Measurements from ENCODE around the gene TTC7B.

TTC7B gene

GRCh38 chr14:90678846-90679362 lies 137.3 kb downstream of the TTC7B start:
- Histone ChIP-seq H3K4me1 (ENCODE audit: insufficient read depth, insufficient read length) (peaks cover 3% of the 10 kb centered on the region), H3K36me3 (ENCODE audit: insufficient read depth, insufficient read length, low read length) (peaks cover 10% of the 10 kb centered on the region), H3K9ac (ENCODE audit: insufficient read length, low read depth) (no peak overlapping the region), H3K9me3 (ENCODE audit: insufficient read depth, low read length) (no peaks in the 10 kb centered on the region), H3K27me3 (ENCODE audit: insufficient read depth, insufficient read length) (no peaks in the 10 kb centered on the region), H3K4me3 (ENCODE audit: insufficient read length, low read depth) (no peak overlapping the region)
- DNase-seq (ENCODE audit: low read depth, low spot score): no peak
- no peak for TF ChIP-seq SUZ12 (IDR thresholded peaks at IDR 0.05; ENCODE audit: extremely low read depth, insufficient read depth, insufficient read length)
- no peak for TF ChIP-seq YY1 (IDR thresholded peaks at IDR 0.05; ENCODE audit: insufficient read depth, insufficient read length)
- TF ChIP-seq ZNF274 (IDR thresholded peaks at IDR 0.05; ENCODE audit: low read depth, low read length): no peak

- TF ChIP-seq SUZ12 (IDR thresholded peaks at IDR 0.05; ENCODE audit: extremely low read depth, insufficient read depth, insufficient read length): no peak
- TF ChIP-seq YY1 (IDR thresholded peaks at IDR 0.05; ENCODE audit: insufficient read depth, insufficient read length): no peak
- no peak for TF ChIP-seq ZNF274 (IDR thresholded peaks at IDR 0.05; ENCODE audit: low read depth, low read length)
- Histone ChIP-seq H3K27me3 (ENCODE audit: insufficient read depth, insufficient read length) (no peaks in the 10 kb centered on the region), H3K9me3 (ENCODE audit: insufficient read depth, low read length) (no peaks in the 10 kb centered on the region), H3K36me3 (ENCODE audit: insufficient read depth, insufficient read length, low read length) (peaks cover 10% of the 10 kb centered on the region), H3K9ac (ENCODE audit: insufficient read length, low read depth) (no peak overlapping the region), H3K4me3 (ENCODE audit: insufficient read length, low read depth) (no peak overlapping the region), H3K4me1 (ENCODE audit: insufficient read depth, insufficient read length) (peaks cover 3% of the 10 kb centered on the region)
- DNase-seq (ENCODE audit: low read depth, low spot score): no peak
Measured at GRCh38 chr14:90678420-90678819, 137.8 kb downstream of the TTC7B start.

- Histone ChIP-seq H3K9me3 (ENCODE audit: insufficient read depth, low read length) (no peaks in the 10 kb centered on the region), H3K36me3 (ENCODE audit: insufficient read depth, insufficient read length, low read length) (peaks cover 10% of the 10 kb centered on the region), H3K4me1 (ENCODE audit: insufficient read depth, insufficient read length) (peaks cover 3% of the 10 kb centered on the region), H3K4me3 (ENCODE audit: insufficient read length, low read depth) (no peak overlapping the region), H3K27me3 (ENCODE audit: insufficient read depth, insufficient read length) (no peaks in the 10 kb centered on the region), H3K9ac (ENCODE audit: insufficient read length, low read depth) (no peak overlapping the region)
- no peak for TF ChIP-seq YY1 (IDR thresholded peaks at IDR 0.05; ENCODE audit: insufficient read depth, insufficient read length)
- no peak for DNase-seq (ENCODE audit: low read depth, low spot score)
Measured at GRCh38 chr14:90677484-90678050, 138.7 kb downstream of the TTC7B start.

- no peak for DNase-seq (ENCODE audit: low read depth, low spot score)
Measured at GRCh38 chr14:90676912-90677311, 139.3 kb downstream of the TTC7B start.

GRCh38 chr14:90676356-90676755 lies 139.9 kb downstream of the TTC7B start:
- Histone ChIP-seq H3K9me3 (ENCODE audit: insufficient read depth, low read length) (no peaks in the 10 kb centered on the region), H3K4me3 (ENCODE audit: insufficient read length, low read depth) (no peak overlapping the region), H3K27me3 (ENCODE audit: insufficient read depth, insufficient read length) (no peaks in the 10 kb centered on the region), H3K9ac (ENCODE audit: insufficient read length, low read depth) (no peak overlapping the region), H3K4me1 (ENCODE audit: insufficient read depth, insufficient read length) (peaks cover 3% of the 10 kb centered on the region), H3K36me3 (ENCODE audit: insufficient read depth, insufficient read length, low read length) (peaks cover 16% of the 10 kb centered on the region)
- no peak for TF ChIP-seq ZNF274 (IDR thresholded peaks at IDR 0.05; ENCODE audit: low read depth, low read length)
- TF ChIP-seq SUZ12 (IDR thresholded peaks at IDR 0.05; ENCODE audit: extremely low read depth, insufficient read depth, insufficient read length): no peak
- no peak for TF ChIP-seq YY1 (IDR thresholded peaks at IDR 0.05; ENCODE audit: insufficient read depth, insufficient read length)
- no peak for DNase-seq (ENCODE audit: low read depth, low spot score)

More at GRCh38 chr14:90676912-90677311, 139.3 kb downstream of the TTC7B start:
- Histone ChIP-seq H3K4me3 (ENCODE audit: insufficient read length, low read depth) (no peak overlapping the region), H3K9ac (ENCODE audit: insufficient read length, low read depth) (no peak overlapping the region), H3K4me1 (ENCODE audit: insufficient read depth, insufficient read length) (peaks cover 3% of the 10 kb centered on the region), H3K27me3 (ENCODE audit: insufficient read depth, insufficient read length) (no peaks in the 10 kb centered on the region), H3K9me3 (ENCODE audit: insufficient read depth, low read length) (no peaks in the 10 kb centered on the region), H3K36me3 (ENCODE audit: insufficient read depth, insufficient read length, low read length) (peaks cover 13% of the 10 kb centered on the region)
- TF ChIP-seq ZNF274 (IDR thresholded peaks at IDR 0.05; ENCODE audit: low read depth, low read length): no peak

GRCh38 chr14:90675399-90675798 lies 140.8 kb downstream of the TTC7B start:
- DNase-seq (ENCODE audit: low read depth, low spot score): no peak
- Histone ChIP-seq H3K36me3 (ENCODE audit: insufficient read depth, insufficient read length, low read length) (peaks cover 17% of the 10 kb centered on the region), H3K4me3 (ENCODE audit: insufficient read length, low read depth) (no peak overlapping the region), H3K4me1 (ENCODE audit: insufficient read depth, insufficient read length) (peaks cover 3% of the 10 kb centered on the region), H3K27me3 (ENCODE audit: insufficient read depth, insufficient read length) (no peaks in the 10 kb centered on the region), H3K9me3 (ENCODE audit: insufficient read depth, low read length) (no peaks in the 10 kb centered on the region), H3K9ac (ENCODE audit: insufficient read length, low read depth) (no peak overlapping the region)
- TF ChIP-seq SUZ12 (IDR thresholded peaks at IDR 0.05; ENCODE audit: extremely low read depth, insufficient read depth, insufficient read length): no peak
- no peak for TF ChIP-seq ZNF274 (IDR thresholded peaks at IDR 0.05; ENCODE audit: low read depth, low read length)
- no peak for TF ChIP-seq YY1 (IDR thresholded peaks at IDR 0.05; ENCODE audit: insufficient read depth, insufficient read length)

GRCh38 chr14:90674716-90675115 lies 141.5 kb downstream of the TTC7B start:
- Histone ChIP-seq H3K4me1 (ENCODE audit: insufficient read depth, insufficient read length) (peaks cover 3% of the 10 kb centered on the region), H3K27me3 (ENCODE audit: insufficient read depth, insufficient read length) (no peaks in the 10 kb centered on the region), H3K4me3 (ENCODE audit: insufficient read length, low read depth) (no peak overlapping the region), H3K36me3 (ENCODE audit: insufficient read depth, insufficient read length, low read length) (peaks cover 17% of the 10 kb centered on the region), H3K9ac (ENCODE audit: insufficient read length, low read depth) (no peak overlapping the region), H3K9me3 (ENCODE audit: insufficient read depth, low read length) (no peaks in the 10 kb centered on the region)
- no peak for DNase-seq (ENCODE audit: low read depth, low spot score)
- TF ChIP-seq SUZ12 (IDR thresholded peaks at IDR 0.05; ENCODE audit: extremely low read depth, insufficient read depth, insufficient read length): no peak

Measured in NT2/D1 (cell line).